Naive thymus-derived CD4-positive, alpha-beta T cell (primary cell): ENCODE data around the gene PTPRN. TPM values are rescaled to one million over a fixed set of nuclear protein-coding genes. Genes with fewer than 3 reads are reported as not detected.
A peak's percentile ranks its signal among the peaks of the same experiment; 100 is the strongest.

ENCODE experiments used
- ATAC-seq: fragments of 150-1000 bp; cut with Tn5 transposase; 2 replicates; pipeline ENCODE4 v1.10.0; 2021; ENCODE audit warnings: mild to moderate bottlenecking, moderate library complexity
- CTCF ChIA-PET: fragments of 350-600 bp; sonication (Branson Sonifier 250); formaldehyde crosslinking; loops from one replicate; lab custom pipeline; 2021; ENCODE audit warnings: antibody characterized with exemption; lab: Charles Lee
- POLR2A ChIA-PET: fragments of 350-600 bp; sonication (Branson Sonifier 250); formaldehyde crosslinking; loops from one replicate; lab custom pipeline; 2021; ENCODE audit warnings: antibody characterized with exemption, inconsistent platforms; lab: Charles Lee
- DNase-seq, 9 donors: peaks; one replicate each; pipeline versions ENCODE4 v3.0.0 to v3.0.0-alpha.2; 2020 to 2022; ENCODE audit warnings: mixed read lengths in 1 of 9
- H3K27ac ChIP-seq: one replicate; pipeline ENCODE4 v1.7.0; 2013; ENCODE audit warnings: mild to moderate bottlenecking, low read depth, low read length, moderate library complexity
- H3K27me3 ChIP-seq, 2 donors: one replicate each; pipeline ENCODE4 v1.7.0; 2013; ENCODE audit warnings: low read length in 2 of 2, mild to moderate bottlenecking in 2 of 2, moderate library complexity in 2 of 2; ENCODE audit not compliant: control insufficient read depth in 2 of 2, insufficient read depth in 2 of 2
- H3K36me3 ChIP-seq, 3 experiments: 1 replicate in 2 of 3; 2 replicates in 1 of 3; pipeline ENCODE4 v1.7.0; 2013; ENCODE audit warnings: low read length in 3 of 3, mild to moderate bottlenecking in 3 of 3, moderate library complexity in 1 of 3; ENCODE audit not compliant: insufficient read depth in 3 of 3, control insufficient read depth in 2 of 3
- H3K4me1 ChIP-seq, 2 donors: one replicate each; pipeline ENCODE4 v1.7.0; 2013; ENCODE audit warnings: low read length in 2 of 2, mild to moderate bottlenecking in 2 of 2, moderate library complexity in 1 of 2; ENCODE audit not compliant: control insufficient read depth in 2 of 2, insufficient read depth in 2 of 2
- H3K4me3 ChIP-seq: 2 replicates; pipeline ENCODE4 v1.7.0; 2013; ENCODE audit warnings: mild to moderate bottlenecking, low read length
- H3K9me3 ChIP-seq, 3 experiments: 1 replicate in 2 of 3; 2 replicates in 1 of 3; pipeline ENCODE4 v1.7.0; 2013; ENCODE audit warnings: low read length in 3 of 3; ENCODE audit not compliant: control insufficient read depth in 2 of 3
- H3K27ac Mint-ChIP-seq, 9 donors: one replicate each; pipeline ENCODE4 v1.8.0; 2020 to 2022; ENCODE audit warnings: mixed read lengths in 9 of 9, mild to moderate bottlenecking in 8 of 9, moderate library complexity in 5 of 9, inconsistent platforms in 2 of 9
- H3K27me3 Mint-ChIP-seq, 5 donors: one replicate each; pipeline ENCODE4 v1.8.0; 2021 to 2022; ENCODE audit warnings: mixed read lengths in 5 of 5, mild to moderate bottlenecking in 1 of 5
- H3K36me3 Mint-ChIP-seq, 5 donors: one replicate each; pipeline ENCODE4 v1.8.0; 2020 to 2022; ENCODE audit warnings: mixed read lengths in 5 of 5, mild to moderate bottlenecking in 3 of 5, inconsistent platforms in 1 of 5
- H3K4me1 Mint-ChIP-seq, 7 donors: one replicate each; pipeline ENCODE4 v1.8.0; 2020 to 2022; ENCODE audit warnings: mixed read lengths in 7 of 7, mild to moderate bottlenecking in 3 of 7, inconsistent platforms in 1 of 7
- H3K4me3 Mint-ChIP-seq, 10 donors: one replicate each; pipeline ENCODE4 v1.8.0; 2020 to 2022; ENCODE audit warnings: mild to moderate bottlenecking in 10 of 10, mixed read lengths in 10 of 10, moderate library complexity in 6 of 10, inconsistent platforms in 2 of 10
- H3K9me3 Mint-ChIP-seq, 11 donors: one replicate each; pipeline ENCODE4 v1.8.0; 2020 to 2022; ENCODE audit warnings: mixed read lengths in 11 of 11, mild to moderate bottlenecking in 4 of 11, inconsistent platforms in 1 of 11, moderate library complexity in 1 of 11
- intact Hi-C, 2 donors: fragments of 100-400 bp; cut with micrococcal nuclease; formaldehyde crosslinking; loops; one replicate each; pipeline ENCODE4 v1.15.1; 2023
- polyA plus RNA-seq, 2 donors: library from polyadenylated mRNA; unstranded; fragments of 300-500 nt; fragmentation: Illumina TruSeq; gene quantifications; one replicate each; pipeline ENCODE4 v1.2.3, GENCODE V29; 2021
- total RNA-seq, 6 experiments: library from RNA in 5 of 6; stranded (reverse) in 5 of 6; gene quantifications; 1 replicate in 5 of 6; 2 replicates in 1 of 6; pipeline ENCODE4 v1.2.3 and lab custom pipeline; 2021 to 2026

PTPRN gene
- total and polyA plus RNA-seq, 7 experiments from 2014 or later: 0.48 TPM; not detected in 6

DNA sequence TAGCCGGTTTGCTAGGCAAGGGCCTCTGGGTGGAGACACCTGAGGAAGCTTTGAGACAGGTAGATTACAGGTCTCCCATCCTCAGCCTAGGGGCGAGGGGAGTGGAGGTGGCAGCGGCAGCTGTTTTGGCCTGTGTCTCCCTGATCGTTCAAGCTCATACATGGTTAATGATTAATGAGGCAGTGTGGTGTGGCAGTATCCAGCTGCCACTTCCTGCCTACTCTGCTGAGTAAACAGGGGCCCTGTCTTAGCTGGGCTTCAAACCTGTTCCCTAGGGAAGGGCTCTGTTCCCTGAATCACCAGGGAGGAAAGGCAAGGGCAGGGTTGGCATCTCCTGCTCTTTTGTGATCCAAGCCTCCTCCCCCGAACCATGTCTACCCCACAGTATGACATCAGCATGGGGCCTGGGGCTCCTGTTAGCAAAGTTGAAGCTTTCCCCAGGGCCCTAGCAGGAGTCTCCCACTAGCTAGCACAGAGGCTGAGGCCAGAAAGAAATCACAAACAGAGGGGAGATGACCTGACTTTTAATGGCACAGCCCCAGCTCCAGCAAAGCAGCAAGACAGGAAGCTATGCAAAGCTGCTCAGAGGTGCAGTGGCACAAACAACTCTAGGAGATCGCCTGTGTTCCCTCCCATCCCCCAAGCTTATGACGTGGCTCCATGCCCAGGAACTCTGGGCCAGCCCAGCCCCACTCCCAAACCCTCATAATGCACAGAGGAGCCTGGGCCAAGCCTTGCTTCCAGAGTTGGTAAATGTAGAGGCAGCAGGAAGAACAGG lies 59.8 kb downstream of the PTPRN start:
- H3K4me1 Mint-ChIP-seq: peaks cover 44 to 79% (median 76%) of the 10 kb centered on the region in 7 donors
- H3K27me3 ChIP-seq: no peaks in the 10 kb centered on the region
- H3K27ac Mint-ChIP-seq: peak overlapping the region; percentile 88 to 99 (median 97)
- peak in 8 of 9 donors; percentile 36 to 63 (median 53) for DNase-seq
- peaks cover 11 to 48% (median 17%) of the 10 kb centered on the region in 3 experiments for H3K36me3 ChIP-seq
- no peak for ATAC-seq
- H3K4me3 Mint-ChIP-seq: peak overlapping the region; percentile 82 to 100 (median 92)
- peaks cover 5 to 58% (median 36%) of the 10 kb centered on the region in 5 donors for H3K36me3 Mint-ChIP-seq
- ChIA-PET POLR2A (interaction anchor here (0.9 to 14.3 kb wide), 15 partner anchors 9 to 358 kb away, joined by 3 to 575 read pairs (median 11); partner anchors contain the start of genes ABCB6, ANKZF1, ATG9A and CNPPD1), CTCF (interaction anchor here (0.5 to 2.9 kb wide), 12 partner anchors 8 to 139 kb away, joined by 3 to 14 read pairs (median 4); partner anchors contain the start of genes ANKZF1, ATG9A and DNPEP)
- intact Hi-C loops: loop anchor here (5.0 kb wide), 4 partner anchors 348 to 1032 kb away; partner anchors contain the start of genes STK11IP (in 2 of the 2), ARPC2 (in 1 of the 2), CTDSP1 (in 1 of the 2) and TTLL4 (in 1 of the 2)
- H3K4me1 ChIP-seq: peaks cover 72% of the 10 kb centered on the region in 2 donors
- H3K4me3 ChIP-seq: peak overlapping the region; percentile 65
- H3K27me3 Mint-ChIP-seq: peaks cover 0 to 2% (median 0%) of the 10 kb centered on the region in 5 donors
- peak overlapping the region; percentile 89 for H3K27ac ChIP-seq
- no peaks in the 10 kb centered on the region for H3K9me3 ChIP-seq
- peaks cover 0 to 10% (median 0%) of the 10 kb centered on the region in 11 donors for H3K9me3 Mint-ChIP-seq

DNA sequence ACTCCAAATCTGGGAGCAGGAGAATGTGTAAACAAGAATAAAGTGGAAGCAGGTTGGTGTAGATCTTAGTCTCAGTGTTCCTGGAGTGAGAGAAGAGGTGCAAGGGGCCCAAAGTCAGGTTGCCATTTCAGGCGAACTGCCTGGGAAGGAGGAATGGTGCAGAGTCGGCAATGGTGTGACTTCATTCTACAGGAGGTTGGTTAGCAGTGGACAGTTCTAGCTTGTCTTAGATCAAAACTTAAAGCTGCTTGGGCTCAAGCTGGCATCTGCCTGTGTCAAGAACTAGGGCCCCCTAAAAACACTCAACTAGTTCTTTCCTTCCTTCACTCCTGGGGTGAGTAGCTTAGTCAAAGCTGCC lies 60.4 kb downstream of the PTPRN start:
- Mint-ChIP-seq H3K9me3 (peaks cover 0 to 10% (median 0%) of the 10 kb centered on the region in 11 donors), H3K36me3 (peaks cover 5 to 58% (median 36%) of the 10 kb centered on the region in 5 donors), H3K4me3 (peak overlapping the region; percentile 82 to 100 (median 92)), H3K27me3 (peaks cover 0 to 2% (median 0%) of the 10 kb centered on the region in 5 donors), H3K4me1 (peaks cover 44 to 81% (median 80%) of the 10 kb centered on the region in 7 donors), H3K27ac (peak overlapping the region; percentile 88 to 99 (median 97))
- Histone ChIP-seq H3K4me1 (peaks cover 72% of the 10 kb centered on the region in 2 donors), H3K4me3 (peak overlapping the region; percentile 65), H3K27me3 (no peaks in the 10 kb centered on the region), H3K9me3 (no peaks in the 10 kb centered on the region), H3K27ac (peak overlapping the region; percentile 89), H3K36me3 (peaks cover 11 to 43% (median 17%) of the 10 kb centered on the region in 3 experiments)
- CTCF ChIA-PET: interaction anchor here (0.8 to 2.9 kb wide), 10 partner anchors 19 to 139 kb away, joined by 3 to 14 read pairs (median 5); partner anchors contain the start of genes ANKZF1, ATG9A, CNPPD1 and DNAJB2
- no peak for DNase-seq
- POLR2A ChIA-PET: interaction anchor here (0.9 to 14.3 kb wide), 15 partner anchors 10 to 357 kb away, joined by 3 to 575 read pairs (median 11); partner anchors contain the start of genes ABCB6, ANKZF1, ATG9A and CNPPD1
- no peak for ATAC-seq
- intact Hi-C loops: loop anchor here (5.0 kb wide), 4 partner anchors 348 to 1032 kb away; partner anchors contain the start of genes STK11IP (in 2 of the 2), ARPC2 (in 1 of the 2), CTDSP1 (in 1 of the 2) and TTLL4 (in 1 of the 2)

- H3K4me3 ChIP-seq: peak overlapping the region; percentile 65
- intact Hi-C loops: loop anchor here (1.0 to 5.0 kb wide), 6 partner anchors 31 to 1031 kb away; partner anchors contain the start of genes STK11IP (in 2 of the 2), ARPC2 (in 1 of the 2), CTDSP1 (in 1 of the 2) and DNAJB2 (in 1 of the 2)
- no peaks in the 10 kb centered on the region for H3K9me3 ChIP-seq
- peak in 8 of 9 donors; percentile 53 to 85 (median 80) for DNase-seq
- CTCF ChIA-PET: interaction anchor here (1.0 to 2.9 kb wide), 8 partner anchors 19 to 72 kb away, joined by 3 to 14 read pairs (median 6); partner anchors contain the start of genes ANKZF1, ATG9A, CNPPD1 and DNAJB2
- H3K36me3 ChIP-seq: peaks cover 11 to 36% (median 17%) of the 10 kb centered on the region in 3 experiments
- POLR2A ChIA-PET: interaction anchor here (0.6 to 14.3 kb wide), 9 partner anchors 12 to 89 kb away, joined by 3 to 575 read pairs (median 27); partner anchors contain the start of genes ABCB6, ANKZF1, ATG9A and CNPPD1
- peak; percentile 76 for ATAC-seq
- H3K4me1 Mint-ChIP-seq: peaks cover 44 to 88% (median 80%) of the 10 kb centered on the region in 7 donors
- H3K9me3 Mint-ChIP-seq: peaks cover 0 to 9% (median 0%) of the 10 kb centered on the region in 11 donors
- peaks cover 5 to 58% (median 36%) of the 10 kb centered on the region in 5 donors for H3K36me3 Mint-ChIP-seq
- no peaks in the 10 kb centered on the region for H3K27me3 ChIP-seq
- H3K27me3 Mint-ChIP-seq: peaks cover 0 to 2% (median 0%) of the 10 kb centered on the region in 5 donors
- peaks cover 72% of the 10 kb centered on the region in 2 donors for H3K4me1 ChIP-seq
- H3K27ac ChIP-seq: peak overlapping the region; percentile 89
- H3K27ac Mint-ChIP-seq: peak overlapping the region; percentile 88 to 99 (median 97)
- peak overlapping the region; percentile 75 to 100 (median 90) for H3K4me3 Mint-ChIP-seq
These were observed 61.2 kb downstream of the PTPRN start for GRCh38 chr2:219247678-219248642.

DNA sequence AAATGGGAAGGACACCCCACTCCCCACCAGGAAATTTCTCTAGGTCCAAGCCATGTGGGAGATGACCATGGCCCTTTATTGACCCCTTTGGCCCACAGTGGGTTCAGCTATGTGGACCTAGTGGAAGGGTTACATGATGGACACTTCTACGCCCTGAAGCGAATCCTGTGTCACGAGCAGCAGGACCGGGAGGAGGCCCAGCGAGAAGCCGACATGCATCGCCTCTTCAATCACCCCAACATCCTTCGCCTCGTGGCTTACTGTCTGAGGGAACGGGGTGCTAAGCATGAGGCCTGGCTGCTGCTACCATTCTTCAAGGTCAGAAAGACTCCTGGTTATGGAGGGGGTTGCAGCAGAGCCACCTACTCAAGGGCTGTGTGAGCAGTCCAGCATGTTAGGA lies 62.6 kb downstream of the PTPRN start:
- intact Hi-C loops: loop anchor here (5.0 kb wide), 4 partner anchors 351 to 1029 kb away; partner anchors contain the start of genes STK11IP (in 2 of the 2), ARPC2 (in 1 of the 2), CTDSP1 (in 1 of the 2) and TTLL4 (in 1 of the 2)
- Histone ChIP-seq H3K36me3 (peaks cover 11 to 29% (median 17%) of the 10 kb centered on the region in 3 experiments), H3K4me3 (peak overlapping the region; percentile 65), H3K9me3 (no peaks in the 10 kb centered on the region), H3K27me3 (no peaks in the 10 kb centered on the region), H3K4me1 (peaks cover 64 to 65% of the 10 kb centered on the region in 2 donors), H3K27ac (peak overlapping the region; percentile 89)
- peak overlapping the region; percentile 88 to 99 (median 97) for H3K27ac Mint-ChIP-seq
- H3K4me1 Mint-ChIP-seq: peaks cover 37 to 86% (median 69%) of the 10 kb centered on the region in 7 donors
- peaks cover 5 to 46% (median 35%) of the 10 kb centered on the region in 5 donors for H3K36me3 Mint-ChIP-seq
- H3K4me3 Mint-ChIP-seq: peak overlapping the region; percentile 82 to 100 (median 92)
- ChIA-PET POLR2A (interaction anchor here (0.5 to 21.0 kb wide), 9 partner anchors 3 to 679 kb away, joined by 3 to 575 read pairs (median 13); partner anchors contain the start of genes ANKZF1, ATG9A, CNPPD1 and DNAJB2), CTCF (interaction anchor here (0.8 to 2.4 kb wide), 3 partner anchors 8 to 32 kb away, joined by 3 to 15 read pairs (median 4); partner anchors contain the start of genes TUBA4A and TUBA4B)
- H3K27me3 Mint-ChIP-seq: peaks cover 0 to 2% (median 0%) of the 10 kb centered on the region in 5 donors
- ATAC-seq: no peak
- no peak for DNase-seq
- H3K9me3 Mint-ChIP-seq: peaks cover 0 to 9% (median 0%) of the 10 kb centered on the region in 11 donors

GRCh38 chr2:219245899-219246230 lies 63.3 kb downstream of the PTPRN start:
- peaks cover 31 to 79% (median 65%) of the 10 kb centered on the region in 7 donors for H3K4me1 Mint-ChIP-seq
- ATAC-seq: no peak
- intact Hi-C loops: loop anchor here (1.0 to 5.0 kb wide), 12 partner anchors 7 to 1029 kb away; partner anchors contain the start of genes ANKZF1 (in 2 of the 2), ATG9A (in 2 of the 2), STK11IP (in 2 of the 2) and TUBA4A (in 2 of the 2)

More at GRCh38 chr2:219245899-219246230, 63.3 kb downstream of the PTPRN start:
- ChIA-PET POLR2A (interaction anchor here (0.5 to 21.0 kb wide), 14 partner anchors 4 to 679 kb away, joined by 3 to 575 read pairs (median 8); partner anchors contain the start of genes ABCB6, ANKZF1, ATG9A and CNPPD1), CTCF (interaction anchor here (0.8 to 2.4 kb wide), 6 partner anchors 9 to 49 kb away, joined by 3 to 15 read pairs (median 4); partner anchors contain the start of genes TUBA4A and TUBA4B)
- Histone ChIP-seq H3K4me3 (peak overlapping the region; percentile 92), H3K27me3 (no peaks in the 10 kb centered on the region), H3K4me1 (peaks cover 57 to 58% of the 10 kb centered on the region in 2 donors), H3K9me3 (no peaks in the 10 kb centered on the region), H3K36me3 (peaks cover 11 to 22% (median 11%) of the 10 kb centered on the region in 3 experiments), H3K27ac (peak overlapping the region; percentile 89)
- Mint-ChIP-seq H3K9me3 (peaks cover 0 to 9% (median 0%) of the 10 kb centered on the region in 11 donors), H3K36me3 (peaks cover 2 to 39% (median 28%) of the 10 kb centered on the region in 5 donors), H3K27me3 (peaks cover 0 to 2% (median 0%) of the 10 kb centered on the region in 5 donors), H3K4me3 (peak overlapping the region; percentile 82 to 100 (median 93)), H3K27ac (peak overlapping the region; percentile 88 to 99 (median 97))
- DNase-seq: peak in 3 of 9 donors; percentile 12 to 39 (median 18)
